CD1c-positive myeloid dendritic cell (primary cell): ENCODE data around the gene CLUH.

Experiments used
- DNase-seq: peaks from one replicate; pipeline ENCODE4 v3.0.0-alpha.2; 2016; ENCODE audit errors: extremely low spot score

Gene CLUH

GRCh38 chr17:2718150-2718938, 6.8 kb upstream of the CLUH start:
- no peak for DNase-seq

GRCh38 chr17:2716649-2717048, 5.1 kb upstream of the CLUH start:
- no peak for DNase-seq

- DNase-seq, result no peak
These were observed 2.3 kb upstream of the CLUH start for GRCh38 chr17:2713881-2714280.

- DNase-seq, result no peak
These were observed 908 bp upstream of the CLUH start for GRCh38 chr17:2712300-2713043.

GRCh38 chr17:2710803-2711607, 559 bp downstream of the CLUH start:
- DNase-seq, result peak; percentile 32

GRCh38 chr17:2710071-2710802, 1.3 kb downstream of the CLUH start:
- peak; percentile 29 for DNase-seq

- peak; percentile 5 for DNase-seq
These were observed 2.3 kb downstream of the CLUH start for GRCh38 chr17:2709183-2709661.

GRCh38 chr17:2708585-2709182, 2.9 kb downstream of the CLUH start:
- no peak for DNase-seq

GRCh38 chr17:2707721-2708584, 3.6 kb downstream of the CLUH start:
- no peak for DNase-seq

- DNase-seq, result no peak
These were observed 4.6 kb downstream of the CLUH start for GRCh38 chr17:2706911-2707510.

- no peak for DNase-seq
These were observed 5.4 kb downstream of the CLUH start for GRCh38 chr17:2705888-2706795.

GRCh38 chr17:2705263-2705662, 6.3 kb downstream of the CLUH start:
- DNase-seq, result no peak

GRCh38 chr17:2704890-2705248, 6.7 kb downstream of the CLUH start:
- no peak for DNase-seq

- no peak for DNase-seq
These were observed 7.3 kb downstream of the CLUH start for GRCh38 chr17:2704031-2704889.

- DNase-seq, result no peak
These were observed 8.0 kb downstream of the CLUH start for GRCh38 chr17:2703606-2704005.

- DNase-seq, result no peak
These were observed 8.4 kb downstream of the CLUH start for GRCh38 chr17:2703181-2703580.

GRCh38 chr17:2701996-2702741, 9.4 kb downstream of the CLUH start:
- no peak for DNase-seq
